ENCODE results near the gene YDJC.

DNA sequence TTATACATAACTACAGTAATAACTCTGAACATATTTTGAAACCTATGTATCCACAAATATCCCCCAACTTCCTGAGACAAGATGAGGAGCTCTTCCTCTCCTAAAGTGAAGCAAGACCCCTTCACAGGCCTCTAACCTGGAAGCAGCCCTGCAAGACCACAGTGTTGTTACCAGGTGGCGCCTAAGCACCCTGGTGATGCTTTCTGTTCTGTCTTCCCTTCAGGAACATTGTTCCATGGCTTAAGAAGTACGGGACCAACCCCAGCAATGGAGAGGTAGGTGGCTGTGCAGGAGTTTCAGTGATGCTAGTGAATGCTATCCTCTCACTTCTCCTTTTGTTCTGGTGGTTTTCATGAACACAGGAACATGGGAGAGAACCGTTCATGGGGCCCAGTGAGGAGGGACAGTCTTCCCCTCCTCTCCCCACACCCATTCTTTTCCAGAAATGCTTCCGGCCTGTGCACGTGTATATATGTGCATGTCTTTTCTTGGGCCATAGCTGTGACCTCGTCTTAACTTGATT, 42.3 kb upstream of the YDJC start:
- TF ChIP-seq, protein P1, sequence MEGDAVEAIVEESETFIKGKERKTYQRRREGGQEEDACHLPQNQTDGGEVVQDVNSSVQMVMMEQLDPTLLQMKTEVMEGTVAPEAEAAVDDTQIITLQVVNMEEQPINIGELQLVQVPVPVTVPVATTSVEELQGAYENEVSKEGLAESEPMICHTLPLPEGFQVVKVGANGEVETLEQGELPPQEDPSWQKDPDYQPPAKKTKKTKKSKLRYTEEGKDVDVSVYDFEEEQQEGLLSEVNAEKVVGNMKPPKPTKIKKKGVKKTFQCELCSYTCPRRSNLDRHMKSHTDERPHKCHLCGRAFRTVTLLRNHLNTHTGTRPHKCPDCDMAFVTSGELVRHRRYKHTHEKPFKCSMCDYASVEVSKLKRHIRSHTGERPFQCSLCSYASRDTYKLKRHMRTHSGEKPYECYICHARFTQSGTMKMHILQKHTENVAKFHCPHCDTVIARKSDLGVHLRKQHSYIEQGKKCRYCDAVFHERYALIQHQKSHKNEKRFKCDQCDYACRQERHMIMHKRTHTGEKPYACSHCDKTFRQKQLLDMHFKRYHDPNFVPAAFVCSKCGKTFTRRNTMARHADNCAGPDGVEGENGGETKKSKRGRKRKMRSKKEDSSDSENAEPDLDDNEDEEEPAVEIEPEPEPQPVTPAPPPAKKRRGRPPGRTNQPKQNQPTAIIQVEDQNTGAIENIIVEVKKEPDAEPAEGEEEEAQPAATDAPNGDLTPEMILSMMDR (conservative IDR thresholded peaks at IDR 0.05; ENCODE audit: low read depth, low read length): no peak
- TF ChIP-seq EZH2phosphoT487 (IDR thresholded peaks at IDR 0.05; ENCODE audit: borderline replicate concordance, low read length) (no peak), EZH2 (IDR thresholded peaks at IDR 0.05; ENCODE audit: low read length, unreplicated experiment) (no peak)
